Amniotic epithelial cell (primary cell): ENCODE measurements around the gene LAMTOR2.

ENCODE experiments used
- DNase-seq: peaks from one replicate; pipeline ENCODE4 v3.0.0-alpha.2; 2010; ENCODE audit warnings: low read depth

LAMTOR2 gene

GRCh38 chr1:156099282-156099681 lies 44.7 kb downstream of the LAMTOR2 start:
- no peak for DNase-seq

GRCh38 chr1:156100205-156100995 lies 45.8 kb downstream of the LAMTOR2 start:
- DNase-seq: no peak

GRCh38 chr1:156101880-156102279 lies 47.3 kb downstream of the LAMTOR2 start:
- DNase-seq: no peak

GRCh38 chr1:156102633-156103511 lies 48.3 kb downstream of the LAMTOR2 start:
- no peak for DNase-seq

- no peak for DNase-seq
Observed at GRCh38 chr1:156103521-156103947, 49.0 kb downstream of the LAMTOR2 start.

- DNase-seq: peak; percentile 69
Observed at GRCh38 chr1:156104065-156104810, 49.7 kb downstream of the LAMTOR2 start.

- DNase-seq: peak; percentile 65
Observed at GRCh38 chr1:156104861-156105832, 50.6 kb downstream of the LAMTOR2 start.

GRCh38 chr1:156106624-156107488 lies 52.3 kb downstream of the LAMTOR2 start:
- no peak for DNase-seq

- DNase-seq: no peak
Observed at GRCh38 chr1:156108057-156108456, 53.5 kb downstream of the LAMTOR2 start.
